Activated gamma-delta T cell (primary cell): Measurements from ENCODE around the gene PEX7.
"Not testable (repeated sequence)": the region's sequence is repeated elsewhere in the genome, so short reads cannot be mapped to it uniquely, and the experiment has no call there.

Source experiments
- DNase-seq: peaks from one replicate; lab custom pipeline; 2025; lab: John Stamatoyannopoulos, UW

PEX7 gene

GRCh38 chr6:136952714-136953260 is 130.4 kb downstream of the PEX7 start:
- DNase-seq, result no peak

GRCh38 chr6:136955123-136955522 is 132.7 kb downstream of the PEX7 start:
- no peak for DNase-seq

GRCh38 chr6:136956590-136957544 is 134.5 kb downstream of the PEX7 start:
- no peak for DNase-seq

GRCh38 chr6:136958168-136958567 is 135.8 kb downstream of the PEX7 start:
- DNase-seq, result no peak

DNA sequence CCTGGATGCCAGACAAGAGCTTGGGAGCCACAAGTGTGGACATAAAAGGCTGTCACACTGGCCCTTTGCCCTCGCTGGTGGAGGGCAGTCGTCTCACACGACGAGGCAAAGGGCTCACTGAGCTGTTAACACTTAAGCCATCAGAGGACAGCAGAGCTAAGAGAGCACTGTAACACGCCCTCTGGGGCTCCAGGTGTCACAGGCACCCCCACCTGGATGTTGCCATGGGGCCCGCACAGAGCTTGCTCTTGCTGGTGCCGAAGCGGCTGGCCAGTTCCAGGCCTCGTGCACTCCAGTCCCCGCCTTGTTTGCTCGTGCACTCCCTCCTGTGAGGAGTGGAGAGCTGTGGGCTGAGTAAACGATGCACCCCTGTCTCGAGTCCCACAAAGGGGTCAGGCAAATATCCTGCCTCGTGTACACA is 137.1 kb downstream of the PEX7 start:
- DNase-seq, result no peak

GRCh38 chr6:136959935-136960334 is 137.5 kb downstream of the PEX7 start:
- DNase-seq, result not testable (repeated sequence)

GRCh38 chr6:136960781-136961180 is 138.4 kb downstream of the PEX7 start:
- DNase-seq, result no peak

DNA sequence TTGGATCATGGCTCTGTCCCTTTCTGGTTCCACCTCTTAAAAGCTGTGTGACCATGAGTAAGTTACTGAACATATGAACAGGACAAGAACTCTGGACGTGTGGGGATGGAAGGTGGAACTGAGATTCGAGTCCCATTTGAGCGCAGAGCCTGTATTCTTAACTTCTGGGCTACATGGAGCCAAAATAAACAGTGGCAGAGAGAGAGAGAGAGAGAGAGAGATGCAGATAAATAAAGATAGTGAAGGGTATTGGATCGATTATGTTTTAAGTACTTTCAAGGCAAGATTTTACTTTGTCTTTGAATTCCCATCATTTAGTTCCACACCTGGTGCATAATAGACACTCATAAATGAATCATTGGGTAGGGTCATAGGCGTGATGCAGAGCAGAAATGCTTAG is 139.5 kb downstream of the PEX7 start:
- no peak for DNase-seq

DNA sequence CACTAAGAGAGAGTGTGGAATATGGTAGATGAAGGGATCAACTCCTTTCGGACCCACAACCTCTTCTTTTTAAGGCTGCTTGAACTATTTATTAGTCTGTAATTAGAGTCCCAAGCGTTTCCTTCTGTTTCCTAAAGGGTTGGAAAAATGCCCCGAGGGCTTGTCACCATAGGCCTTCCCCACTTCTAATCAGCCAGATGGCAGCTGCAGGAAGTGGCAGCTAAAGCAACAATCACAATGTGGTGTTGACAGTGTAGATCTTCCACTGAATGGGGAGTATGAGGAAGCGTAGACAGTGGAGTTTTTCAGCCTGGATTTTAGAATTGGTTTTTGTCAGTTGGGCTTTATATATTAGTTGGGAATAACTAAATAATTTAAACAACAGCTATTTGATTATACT is 140.3 kb downstream of the PEX7 start:
- no peak for DNase-seq

- no peak for DNase-seq
Observed at GRCh38 chr6:136963259-136963658, 140.9 kb downstream of the PEX7 start.
